HepG2 (cell line): Measurements from ENCODE around the gene PFAS. TPM values are rescaled to one million over a fixed set of nuclear protein-coding genes. Genes with fewer than 3 reads are reported as not detected.

Source experiments
- ETS1 ChIP-seq: sonication (generic); formaldehyde crosslinking; IDR thresholded peaks from 2 replicates; pipeline ENCODE4 v1.4.0; 2020; ENCODE audit warnings: missing genetic modification reagents
- FOXO1 ChIP-seq: sonication (generic); formaldehyde crosslinking; IDR thresholded peaks from 2 replicates; pipeline ENCODE4 v1.4.0; 2020; ENCODE audit warnings: missing genetic modification reagents
- HMGXB3 ChIP-seq: sonication (generic); formaldehyde crosslinking; IDR thresholded peaks from 2 replicates; pipeline ENCODE4 v1.4.0; 2020; ENCODE audit warnings: missing genetic modification reagents, borderline replicate concordance
- SRY ChIP-seq: sonication (generic); formaldehyde crosslinking; IDR thresholded peaks from 2 replicates; pipeline ENCODE4 v1.8.0; 2022; ENCODE audit warnings: mild to moderate bottlenecking, missing genetic modification reagents
- ZNF335 ChIP-seq: sonication (generic); formaldehyde crosslinking; IDR thresholded peaks from 2 replicates; pipeline ENCODE4 v1.4.0; 2020; ENCODE audit warnings: missing genetic modification reagents
- polyA plus RNA-seq, 8 experiments: library from polyadenylated mRNA; depleted of rRNA in 3 of 8; stranded (reverse) in 7 of 8; unstranded in 1 of 8; fragments of >200 nt; fragmentation: Illumina TruSeq in 4 of 8; extraction: Trizol in 4 of 8; gene quantifications; 2 replicates each; pipeline versions ENCODE4 v1.2.1 to v1.2.3, GENCODE V29; 2011 to 2016; ENCODE audit warnings: low read depth in 4 of 8, missing spikeins in 1 of 8, mixed read lengths in 1 of 8; ENCODE audit not compliant: insufficient read depth in 1 of 8
- total RNA-seq, 5 experiments: library from RNA; depleted of rRNA; stranded (reverse); fragments of >200 nt; fragmentation: Illumina TruSeq; extraction: Trizol; gene quantifications; 2 replicates each; pipeline ENCODE4 v1.2.3, GENCODE V29; 2016; ENCODE audit warnings: low read depth in 1 of 5
- TF ChIP-seq, protein P1 (sequence below): sonication (generic); formaldehyde crosslinking; IDR thresholded peaks from 2 replicates; pipeline ENCODE4 v1.9.0; 2021; ENCODE audit warnings: missing genetic modification reagents, mild to moderate bottlenecking, borderline replicate concordance
- TF ChIP-seq, protein P2 (sequence below): sonication (generic); formaldehyde crosslinking; IDR thresholded peaks from 2 replicates; pipeline ENCODE4 v1.5.0; 2020; ENCODE audit warnings: mild to moderate bottlenecking, missing genetic modification reagents, borderline replicate concordance
- TF ChIP-seq, protein P3 (sequence below): sonication (generic); formaldehyde crosslinking; IDR thresholded peaks from one replicate; pipeline ENCODE4 v1.5.1; 2020; ENCODE audit warnings: mild to moderate bottlenecking, missing genetic modification reagents; ENCODE audit errors: not compliant biosample characterization

The PFAS gene
- total and polyA plus RNA-seq, 2 of the 13 experiments (the other 11 are each of a cell fraction or from before 2014, with no cell fraction given): 49.4 to 58.2 TPM

- TF ChIP-seq HMGXB3 (no peak), FOXO1 (CRISPR knock-in tag) (peak; percentile 76; the same call in 1 of the 2 replicates), SRY (CRISPR knock-in tag) (no peak), ZNF335 (CRISPR knock-in tag) (0 out of 2 replicates have a peak, but pooled peaks have one; percentile 40), ETS1 (CRISPR knock-in tag) (no peak)
- TF ChIP-seq, protein P1, sequence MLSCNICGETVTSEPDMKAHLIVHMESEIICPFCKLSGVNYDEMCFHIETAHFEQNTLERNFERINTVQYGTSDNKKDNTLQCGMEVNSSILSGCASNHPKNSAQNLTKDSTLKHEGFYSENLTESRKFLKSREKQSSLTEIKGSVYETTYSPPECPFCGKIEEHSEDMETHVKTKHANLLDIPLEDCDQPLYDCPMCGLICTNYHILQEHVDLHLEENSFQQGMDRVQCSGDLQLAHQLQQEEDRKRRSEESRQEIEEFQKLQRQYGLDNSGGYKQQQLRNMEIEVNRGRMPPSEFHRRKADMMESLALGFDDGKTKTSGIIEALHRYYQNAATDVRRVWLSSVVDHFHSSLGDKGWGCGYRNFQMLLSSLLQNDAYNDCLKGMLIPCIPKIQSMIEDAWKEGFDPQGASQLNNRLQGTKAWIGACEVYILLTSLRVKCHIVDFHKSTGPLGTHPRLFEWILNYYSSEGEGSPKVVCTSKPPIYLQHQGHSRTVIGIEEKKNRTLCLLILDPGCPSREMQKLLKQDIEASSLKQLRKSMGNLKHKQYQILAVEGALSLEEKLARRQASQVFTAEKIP (CRISPR knock-in tag): no peak
- TF ChIP-seq, protein P2, sequence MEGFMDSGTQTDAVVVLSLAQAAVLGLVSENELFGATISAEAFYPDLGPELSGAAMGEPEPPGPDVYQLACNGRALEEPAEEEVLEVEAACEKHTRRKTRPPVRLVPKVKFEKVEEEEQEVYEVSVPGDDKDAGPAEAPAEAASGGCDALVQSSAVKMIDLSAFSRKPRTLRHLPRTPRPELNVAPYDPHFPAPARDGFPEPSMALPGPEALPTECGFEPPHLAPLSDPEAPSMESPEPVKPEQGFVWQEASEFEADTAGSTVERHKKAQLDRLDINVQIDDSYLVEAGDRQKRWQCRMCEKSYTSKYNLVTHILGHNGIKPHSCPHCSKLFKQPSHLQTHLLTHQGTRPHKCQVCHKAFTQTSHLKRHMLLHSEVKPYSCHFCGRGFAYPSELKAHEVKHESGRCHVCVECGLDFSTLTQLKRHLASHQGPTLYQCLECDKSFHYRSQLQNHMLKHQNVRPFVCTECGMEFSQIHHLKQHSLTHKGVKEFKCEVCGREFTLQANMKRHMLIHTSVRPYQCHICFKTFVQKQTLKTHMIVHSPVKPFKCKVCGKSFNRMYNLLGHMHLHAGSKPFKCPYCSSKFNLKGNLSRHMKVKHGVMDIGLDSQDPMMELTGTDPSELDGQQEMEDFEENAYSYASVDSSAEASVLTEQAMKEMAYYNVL: peak; percentile 70; the same call in 1 of the 2 replicates
- TF ChIP-seq, protein P3, sequence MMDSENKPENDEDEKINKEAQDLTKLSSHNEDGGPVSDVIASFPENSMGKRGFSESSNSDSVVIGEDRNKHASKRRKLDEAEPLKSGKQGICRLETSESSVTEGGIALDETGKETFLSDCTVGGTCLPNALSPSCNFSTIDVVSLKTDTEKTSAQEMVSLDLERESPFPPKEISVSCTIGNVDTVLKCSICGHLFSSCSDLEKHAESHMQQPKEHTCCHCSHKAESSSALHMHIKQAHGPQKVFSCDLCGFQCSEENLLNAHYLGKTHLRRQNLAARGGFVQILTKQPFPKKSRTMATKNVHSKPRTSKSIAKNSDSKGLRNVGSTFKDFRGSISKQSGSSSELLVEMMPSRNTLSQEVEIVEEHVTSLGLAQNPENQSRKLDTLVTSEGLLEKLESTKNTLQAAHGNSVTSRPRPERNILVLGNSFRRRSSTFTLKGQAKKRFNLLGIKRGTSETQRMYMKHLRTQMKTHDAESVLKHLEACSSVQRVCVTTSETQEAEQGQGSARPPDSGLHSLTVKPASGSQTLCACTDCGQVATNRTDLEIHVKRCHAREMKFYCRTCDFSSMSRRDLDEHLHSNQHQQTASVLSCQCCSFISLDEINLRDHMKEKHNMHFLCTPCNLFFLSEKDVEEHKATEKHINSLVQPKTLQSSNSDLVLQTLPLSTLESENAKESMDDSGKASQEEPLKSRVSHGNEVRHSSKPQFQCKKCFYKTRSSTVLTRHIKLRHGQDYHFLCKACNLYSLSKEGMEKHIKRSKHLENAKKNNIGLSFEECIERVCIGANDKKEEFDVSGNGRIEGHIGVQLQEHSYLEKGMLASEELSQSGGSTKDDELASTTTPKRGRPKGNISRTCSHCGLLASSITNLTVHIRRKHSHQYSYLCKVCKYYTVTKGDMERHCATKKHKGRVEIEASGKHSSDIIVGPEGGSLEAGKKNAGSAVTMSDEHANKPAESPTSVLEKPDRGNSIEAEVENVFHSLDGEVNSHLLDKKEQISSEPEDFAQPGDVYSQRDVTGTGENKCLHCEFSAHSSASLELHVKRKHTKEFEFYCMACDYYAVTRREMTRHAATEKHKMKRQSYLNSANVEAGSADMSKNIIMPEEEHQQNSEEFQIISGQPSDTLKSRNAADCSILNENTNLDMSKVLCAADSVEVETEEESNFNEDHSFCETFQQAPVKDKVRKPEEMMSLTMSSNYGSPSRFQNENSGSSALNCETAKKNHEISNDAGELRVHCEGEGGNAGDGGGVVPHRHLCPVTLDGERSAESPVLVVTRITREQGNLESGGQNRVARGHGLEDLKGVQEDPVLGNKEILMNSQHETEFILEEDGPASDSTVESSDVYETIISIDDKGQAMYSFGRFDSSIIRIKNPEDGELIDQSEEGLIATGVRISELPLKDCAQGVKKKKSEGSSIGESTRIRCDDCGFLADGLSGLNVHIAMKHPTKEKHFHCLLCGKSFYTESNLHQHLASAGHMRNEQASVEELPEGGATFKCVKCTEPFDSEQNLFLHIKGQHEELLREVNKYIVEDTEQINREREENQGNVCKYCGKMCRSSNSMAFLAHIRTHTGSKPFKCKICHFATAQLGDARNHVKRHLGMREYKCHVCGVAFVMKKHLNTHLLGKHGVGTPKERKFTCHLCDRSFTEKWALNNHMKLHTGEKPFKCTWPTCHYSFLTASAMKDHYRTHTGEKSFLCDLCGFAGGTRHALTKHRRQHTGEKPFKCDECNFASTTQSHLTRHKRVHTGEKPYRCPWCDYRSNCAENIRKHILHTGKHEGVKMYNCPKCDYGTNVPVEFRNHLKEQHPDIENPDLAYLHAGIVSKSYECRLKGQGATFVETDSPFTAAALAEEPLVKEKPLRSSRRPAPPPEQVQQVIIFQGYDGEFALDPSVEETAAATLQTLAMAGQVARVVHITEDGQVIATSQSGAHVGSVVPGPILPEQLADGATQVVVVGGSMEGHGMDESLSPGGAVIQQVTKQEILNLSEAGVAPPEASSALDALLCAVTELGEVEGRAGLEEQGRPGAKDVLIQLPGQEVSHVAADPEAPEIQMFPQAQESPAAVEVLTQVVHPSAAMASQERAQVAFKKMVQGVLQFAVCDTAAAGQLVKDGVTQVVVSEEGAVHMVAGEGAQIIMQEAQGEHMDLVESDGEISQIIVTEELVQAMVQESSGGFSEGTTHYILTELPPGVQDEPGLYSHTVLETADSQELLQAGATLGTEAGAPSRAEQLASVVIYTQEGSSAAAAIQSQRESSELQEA (CRISPR knock-in tag): no peak
Observed at GRCh38 chr17:8212312-8213180, 36.5 kb upstream of the PFAS start (continued).
